ENCODE measurements around the gene ADAMTS2. TPM values are rescaled to one million over a fixed set of nuclear protein-coding genes. Genes with fewer than 3 reads are reported as not detected.

Gene ADAMTS2
- total RNA-seq, 1 experiment from 2014 or later, result 3.9 TPM

- Histone ChIP-seq H3K79me2 (ENCODE audit: insufficient read depth, low read length) (no peaks in the 10 kb centered on the region), H3K4me1 (ENCODE audit: control insufficient read depth in 1 of 2, insufficient read depth in 2 of 2, low read length in 2 of 2) (no peaks in the 10 kb centered on the region), H4K20me1 (ENCODE audit: insufficient read depth) (no peaks in the 10 kb centered on the region), H3K36me3 (ENCODE audit: control insufficient read depth in 1 of 2, insufficient read depth in 2 of 2, low read length in 2 of 2) (no peaks in the 10 kb centered on the region), H3K27ac (ENCODE audit: low read depth, low read length) (no peak overlapping the region), H3K4me3 (replicated peaks in 1 of 2; ENCODE audit: low read depth in 1 of 2, low read length in 2 of 2) (no peak overlapping the region), H3K9me2 (ENCODE audit: insufficient read depth) (no peaks in the 10 kb centered on the region), H3K27me3 (ENCODE audit: insufficient read depth, low read length) (no peaks in the 10 kb centered on the region), H3K9ac (ENCODE audit: low read length) (no peak overlapping the region), H2AFZ (ENCODE audit: low read depth, low read length, poor library complexity, severe bottlenecking) (no peak overlapping the region), H3K9me3 (ENCODE audit: control insufficient read depth in 1 of 2, insufficient read depth in 1 of 2, low read depth in 1 of 2, low read length in 2 of 2) (no peaks in the 10 kb centered on the region), H3K4me2 (ENCODE audit: low read length) (no peak overlapping the region)
- ChIA-PET RAD21 (ENCODE audit: low non-redundant PET in 1 of 2, low total read pairs in 2 of 2, uncharacterized antibody in 2 of 2, unreplicated experiment in 2 of 2) (no interaction called here), POLR2A (no interaction called here), CTCF (no interaction called here)
- TF ChIP-seq, protein P1, sequence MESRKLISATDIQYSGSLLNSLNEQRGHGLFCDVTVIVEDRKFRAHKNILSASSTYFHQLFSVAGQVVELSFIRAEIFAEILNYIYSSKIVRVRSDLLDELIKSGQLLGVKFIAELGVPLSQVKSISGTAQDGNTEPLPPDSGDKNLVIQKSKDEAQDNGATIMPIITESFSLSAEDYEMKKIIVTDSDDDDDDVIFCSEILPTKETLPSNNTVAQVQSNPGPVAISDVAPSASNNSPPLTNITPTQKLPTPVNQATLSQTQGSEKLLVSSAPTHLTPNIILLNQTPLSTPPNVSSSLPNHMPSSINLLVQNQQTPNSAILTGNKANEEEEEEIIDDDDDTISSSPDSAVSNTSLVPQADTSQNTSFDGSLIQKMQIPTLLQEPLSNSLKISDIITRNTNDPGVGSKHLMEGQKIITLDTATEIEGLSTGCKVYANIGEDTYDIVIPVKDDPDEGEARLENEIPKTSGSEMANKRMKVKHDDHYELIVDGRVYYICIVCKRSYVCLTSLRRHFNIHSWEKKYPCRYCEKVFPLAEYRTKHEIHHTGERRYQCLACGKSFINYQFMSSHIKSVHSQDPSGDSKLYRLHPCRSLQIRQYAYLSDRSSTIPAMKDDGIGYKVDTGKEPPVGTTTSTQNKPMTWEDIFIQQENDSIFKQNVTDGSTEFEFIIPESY (IDR thresholded peaks at IDR 0.05; ENCODE audit: extremely low read depth, insufficient replicate concordance, low read length), result no peak
- TF ChIP-seq SRF (IDR thresholded peaks at IDR 0.05; ENCODE audit: low read depth), result no peak
- TF ChIP-seq EZH2phosphoT487 (IDR thresholded peaks at IDR 0.05; ENCODE audit: borderline replicate concordance), result no peak
- no TSS peak for BruUV-seq (replicated peaks)
- intact Hi-C loops (cut with micrococcal nuclease), result no loop called here
- DNase-seq (ENCODE audit: low read depth, low spot score) (no peak), ATAC-seq (no peak)
Measured at GRCh38 chr5:179135006-179135405, 210.3 kb downstream of the ADAMTS2 start.

GRCh38 chr5:179134511-179134910 is 210.8 kb downstream of the ADAMTS2 start:
- ChIA-PET CTCF (no interaction called here), POLR2A (no interaction called here)
- no peak overlapping the region for H3K27ac ChIP-seq (ENCODE audit: low read depth, low read length)

More at GRCh38 chr5:179134511-179134910, 210.8 kb downstream of the ADAMTS2 start:
- Histone ChIP-seq H3K36me3 (ENCODE audit: control insufficient read depth in 1 of 2, insufficient read depth in 2 of 2, low read length in 2 of 2) (no peaks in the 10 kb centered on the region), H4K20me1 (ENCODE audit: insufficient read depth) (no peaks in the 10 kb centered on the region), H3K79me2 (ENCODE audit: insufficient read depth, low read length) (no peaks in the 10 kb centered on the region), H3K9me2 (ENCODE audit: insufficient read depth) (no peaks in the 10 kb centered on the region), H3K27me3 (ENCODE audit: insufficient read depth, low read length) (no peaks in the 10 kb centered on the region), H3K9me3 (ENCODE audit: control insufficient read depth in 1 of 2, insufficient read depth in 1 of 2, low read depth in 1 of 2, low read length in 2 of 2) (no peaks in the 10 kb centered on the region), H3K9ac (ENCODE audit: low read length) (no peak overlapping the region), H2AFZ (ENCODE audit: low read depth, low read length, poor library complexity, severe bottlenecking) (no peak overlapping the region), H3K4me2 (ENCODE audit: low read length) (no peak overlapping the region), H3K4me3 (replicated peaks in 1 of 2; ENCODE audit: low read depth in 1 of 2, low read length in 2 of 2) (no peak overlapping the region), H3K4me1 (ENCODE audit: control insufficient read depth in 1 of 2, insufficient read depth in 2 of 2, low read length in 2 of 2) (no peaks in the 10 kb centered on the region)
- RAD21 ChIA-PET (ENCODE audit: low non-redundant PET in 1 of 2, low total read pairs in 2 of 2, uncharacterized antibody in 2 of 2, unreplicated experiment in 2 of 2), result no interaction called here
- no peak for ATAC-seq
- BruUV-seq (replicated peaks), result no TSS peak
- TF ChIP-seq ELF1 (IDR thresholded peaks at IDR 0.05; ENCODE audit: borderline replicate concordance, low read depth), result no peak
- no peak for TF ChIP-seq SRF (IDR thresholded peaks at IDR 0.05; ENCODE audit: low read depth)
- no peak for TF ChIP-seq CEBPB (IDR thresholded peaks at IDR 0.05; ENCODE audit: low read depth)
- no peak for TF ChIP-seq ZNF274 (IDR thresholded peaks at IDR 0.05; ENCODE audit: low read depth, low read length)
- no peak for TF ChIP-seq FOSL1 (IDR thresholded peaks at IDR 0.05; ENCODE audit: low read depth)
- TF ChIP-seq POLR2AphosphoS5 (IDR thresholded peaks at IDR 0.05; ENCODE audit: low read depth, low read length), result no peak
- TF ChIP-seq RAD21 (IDR thresholded peaks at IDR 0.05; ENCODE audit: low read depth), result no peak
- no peak for TF ChIP-seq EZH2phosphoT487 (IDR thresholded peaks at IDR 0.05; ENCODE audit: borderline replicate concordance)
- TF ChIP-seq, protein P1 (IDR thresholded peaks at IDR 0.05; ENCODE audit: extremely low read depth, insufficient replicate concordance, low read length), result no peak
- TF ChIP-seq EZH2 (IDR thresholded peaks at IDR 0.05), result no peak
- no peak for TF ChIP-seq CTCF (IDR thresholded peaks at IDR 0.05 in 2 of 3, conservative IDR thresholded peaks at IDR 0.05 in 1 of 3; ENCODE audit: borderline replicate concordance in 1 of 3, insufficient read depth in 1 of 3, low read depth in 2 of 3, low read length in 2 of 3)
- TF ChIP-seq MAX (IDR thresholded peaks at IDR 0.05), result no peak
- DNase-seq (ENCODE audit: low read depth, low spot score), result no peak
- intact Hi-C loops (cut with micrococcal nuclease), result no loop called here

All from HCT116 (cell line).